NCI-H446 (cell line): Measurements from ENCODE around the gene MSN.
"Not testable (repeated sequence)": the region's sequence is repeated elsewhere in the genome, so short reads cannot be mapped to it uniquely, and the experiment has no call there.

Experiments used
- DNase-seq, 2 experiments: peaks; one replicate each; lab custom pipeline; 2025; lab: John Stamatoyannopoulos, UW

The MSN gene

GRCh38 chrX:65667503-65668376 lies at the start of gene MSN:
MSN (plus strand) TSS chrX:65667654; CDS start chrX:65667842, 188 bp downstream.
- peak in 1 of 2 experiments; percentile 57 for DNase-seq

GRCh38 chrX:65620096-65620705 lies 47.3 kb upstream of the MSN start:
- not testable (repeated sequence) for DNase-seq

- DNase-seq = no peak
Measured at GRCh38 chrX:65630771-65631170, 36.7 kb upstream of the MSN start.

GRCh38 chrX:65633826-65634225 lies 33.6 kb upstream of the MSN start:
- no peak for DNase-seq

GRCh38 chrX:65634732-65635131 lies 32.7 kb upstream of the MSN start:
- no peak for DNase-seq

GRCh38 chrX:65635378-65635777 lies 32.1 kb upstream of the MSN start:
- DNase-seq = no peak

- DNase-seq = no peak
Measured at GRCh38 chrX:65635822-65636221, 31.6 kb upstream of the MSN start.

- DNase-seq = not testable (repeated sequence)
Measured at GRCh38 chrX:65636261-65636660, 31.2 kb upstream of the MSN start.

- DNase-seq = no peak
Measured at GRCh38 chrX:65637335-65637734, 30.1 kb upstream of the MSN start.

- DNase-seq = peak in 1 of 2 experiments; percentile 2
Measured at GRCh38 chrX:65642914-65643491, 24.5 kb upstream of the MSN start.

- DNase-seq = no peak
Measured at GRCh38 chrX:65643531-65644052, 23.9 kb upstream of the MSN start.

GRCh38 chrX:65644621-65645289 lies 22.7 kb upstream of the MSN start:
- peak; percentile 50 to 83 for DNase-seq

- no peak for DNase-seq
Measured at GRCh38 chrX:65647801-65648200, 19.7 kb upstream of the MSN start.

GRCh38 chrX:65652098-65652497 lies 15.4 kb upstream of the MSN start:
- DNase-seq = no peak

GRCh38 chrX:65657009-65657441 lies 10.4 kb upstream of the MSN start:
- DNase-seq = not testable (repeated sequence)

GRCh38 chrX:65657659-65658058 lies 9.8 kb upstream of the MSN start:
- DNase-seq = no peak

GRCh38 chrX:65658229-65658628 lies 9.2 kb upstream of the MSN start:
- DNase-seq = no peak

- no peak for DNase-seq
Measured at GRCh38 chrX:65667157-65667502, 324 bp upstream of the MSN start.

- DNase-seq = peak; percentile 21 to 59
Measured at GRCh38 chrX:65668377-65669310, 1.2 kb downstream of the MSN start.

GRCh38 chrX:65671286-65671685 lies 3.8 kb downstream of the MSN start:
- no peak for DNase-seq

GRCh38 chrX:65671966-65672365 lies 4.5 kb downstream of the MSN start:
- peak in 1 of 2 experiments; percentile 12 for DNase-seq
